Right lobe of liver (tissue), 6 donors: ENCODE data around the gene REM2. TPM values are rescaled to one million over a fixed set of nuclear protein-coding genes. Genes with fewer than 3 reads are reported as not detected.

Experiments used
- ATAC-seq, 4 donors: fragments of 200-7000 bp; cut with Tn5 transposase; one replicate each; pipeline ENCODE4 v1.9.1; 2020; ENCODE audit warnings: mild to moderate bottlenecking in 4 of 4, moderate library complexity in 4 of 4
- DNase-seq, 3 donors: peaks; one replicate each; pipeline ENCODE4 v3.0.0-alpha.2; 2020
- H3K27ac ChIP-seq, 3 donors: fragments of 200-600 bp; one replicate each; pipeline ENCODE4 v1.8.0; 2022
- H3K27me3 ChIP-seq, 2 donors: fragments of 200-600 bp; one replicate each; pipeline ENCODE4 v1.8.0; 2022
- H3K36me3 ChIP-seq, 4 donors: fragments of 200-600 bp; sonication (generic) in 1 of 4; one replicate each; pipeline versions ENCODE4 v1.5.1 to v1.8.0; 2017 to 2022; ENCODE audit warnings: control low read depth in 1 of 4
- H3K4me1 ChIP-seq, 4 donors: fragments of 200-600 bp; sonication (generic) in 1 of 4; one replicate each; pipeline versions ENCODE4 v1.5.1 to v1.8.0; 2017 to 2022; ENCODE audit warnings: control low read depth in 1 of 4
- H3K4me3 ChIP-seq, 3 donors: fragments of 200-600 bp; one replicate each; pipeline ENCODE4 v1.8.0; 2022
- H3K9me3 ChIP-seq, 4 donors: fragments of 200-600 bp; sonication (generic) in 1 of 4; one replicate each; pipeline versions ENCODE4 v1.5.1 to v1.8.0; 2017 to 2022; ENCODE audit warnings: control low read depth in 1 of 4
- POLR2A ChIP-seq: fragments of 450-650 bp; IDR thresholded peaks from one replicate; pipeline ENCODE4 v1.6.1; 2017; ENCODE audit warnings: antibody characterized with exemption, mild to moderate bottlenecking
- WGBS: methylation state at CpG from one replicate; pipeline ENCODE4 v1.1.6; 2018; ENCODE audit warnings: low coverage, low lambda C conversion rate; ENCODE audit not compliant: insufficient coverage; ENCODE audit errors: missing lambda C conversion rate; 5-methylcytosine and 5-hydroxymethylcytosine counted together
- intact Hi-C, 2 donors: fragments of 100-400 bp; cut with DNase I; formaldehyde crosslinking; loops; one replicate each; pipeline versions ENCODE4 v1.11.2 to v1.14.1; 2022
- total RNA-seq, 6 experiments: library from RNA; depleted of rRNA in 2 of 6; stranded (reverse); fragments of >200 nt in 2 of 6; fragmentation: NEBNext Ultra II Directional in 3 of 6; extraction: Animal tissue kit (Norgen Biotek cat#: 25700) in 3 of 6; gene quantifications; one replicate each; pipeline versions ENCODE4 v1.1.0 to v1.2.4, GENCODE V29; 2016 to 2023
- TF ChIP-seq, protein P1 (sequence below), 4 donors: fragments of 200-600 bp in 3 of 4; fragments of 450-650 bp in 1 of 4; IDR thresholded peaks; one replicate each; pipeline versions ENCODE4 v1.5.1 to v1.8.0; 2016 to 2022; ENCODE audit warnings: antibody characterized with exemption in 4 of 4, mild to moderate bottlenecking in 2 of 4
- donor health status: DM: no; HTN: yes; CAD: no.
- donor health status: DM: no; HTN: no; CAD: no.
- donor health status: DM: no; HTN: no; CAD: no.
- donor health status: DM: no; HTN: yes; CAD: no.
- donor health status: DM: no; HTN: yes; CAD: no.

REM2 gene
- total RNA-seq, 6 experiments from 2014 or later, result 0.10 to 0.12 TPM; not detected in 4

DNA sequence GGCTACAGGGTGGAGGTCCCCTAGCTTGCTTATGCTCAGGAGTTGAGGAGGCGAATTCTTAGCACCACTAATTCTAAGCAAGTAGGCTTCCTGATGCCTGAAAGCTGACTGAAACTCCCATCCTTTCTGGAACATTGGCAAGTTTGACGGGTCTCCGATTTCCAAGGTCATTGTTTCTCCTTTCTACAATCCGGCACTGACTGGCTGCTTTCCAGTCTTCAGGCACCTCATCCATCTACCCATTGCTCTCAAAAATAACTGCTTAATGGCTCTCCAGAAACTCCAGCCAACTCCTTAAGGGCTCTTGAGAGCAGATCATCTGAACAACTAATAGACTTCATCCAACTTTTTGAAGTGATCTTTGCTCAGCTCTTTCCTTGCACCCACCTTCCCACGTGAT lies 13.3 kb downstream of the REM2 start:
- no peaks in the 10 kb centered on the region for H3K4me1 ChIP-seq
- ATAC-seq, result no peak
- no peaks in the 10 kb centered on the region for H3K9me3 ChIP-seq
- no peak for DNase-seq
- H3K4me3 ChIP-seq, result no peak overlapping the region
- intact Hi-C loops, result no loop called here
- TF ChIP-seq POLR2A, result no peak
- TF ChIP-seq, protein P1, sequence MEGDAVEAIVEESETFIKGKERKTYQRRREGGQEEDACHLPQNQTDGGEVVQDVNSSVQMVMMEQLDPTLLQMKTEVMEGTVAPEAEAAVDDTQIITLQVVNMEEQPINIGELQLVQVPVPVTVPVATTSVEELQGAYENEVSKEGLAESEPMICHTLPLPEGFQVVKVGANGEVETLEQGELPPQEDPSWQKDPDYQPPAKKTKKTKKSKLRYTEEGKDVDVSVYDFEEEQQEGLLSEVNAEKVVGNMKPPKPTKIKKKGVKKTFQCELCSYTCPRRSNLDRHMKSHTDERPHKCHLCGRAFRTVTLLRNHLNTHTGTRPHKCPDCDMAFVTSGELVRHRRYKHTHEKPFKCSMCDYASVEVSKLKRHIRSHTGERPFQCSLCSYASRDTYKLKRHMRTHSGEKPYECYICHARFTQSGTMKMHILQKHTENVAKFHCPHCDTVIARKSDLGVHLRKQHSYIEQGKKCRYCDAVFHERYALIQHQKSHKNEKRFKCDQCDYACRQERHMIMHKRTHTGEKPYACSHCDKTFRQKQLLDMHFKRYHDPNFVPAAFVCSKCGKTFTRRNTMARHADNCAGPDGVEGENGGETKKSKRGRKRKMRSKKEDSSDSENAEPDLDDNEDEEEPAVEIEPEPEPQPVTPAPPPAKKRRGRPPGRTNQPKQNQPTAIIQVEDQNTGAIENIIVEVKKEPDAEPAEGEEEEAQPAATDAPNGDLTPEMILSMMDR (IDR thresholded peaks at IDR 0.05), result no peak
- no peaks in the 10 kb centered on the region for H3K27me3 ChIP-seq
- peaks cover 0 to 11% (median 5%) of the 10 kb centered on the region in 4 donors for H3K36me3 ChIP-seq
- WGBS, result 74% methylated on average over 5 of the region's 5 CpGs
- no peak overlapping the region for H3K27ac ChIP-seq

DNA sequence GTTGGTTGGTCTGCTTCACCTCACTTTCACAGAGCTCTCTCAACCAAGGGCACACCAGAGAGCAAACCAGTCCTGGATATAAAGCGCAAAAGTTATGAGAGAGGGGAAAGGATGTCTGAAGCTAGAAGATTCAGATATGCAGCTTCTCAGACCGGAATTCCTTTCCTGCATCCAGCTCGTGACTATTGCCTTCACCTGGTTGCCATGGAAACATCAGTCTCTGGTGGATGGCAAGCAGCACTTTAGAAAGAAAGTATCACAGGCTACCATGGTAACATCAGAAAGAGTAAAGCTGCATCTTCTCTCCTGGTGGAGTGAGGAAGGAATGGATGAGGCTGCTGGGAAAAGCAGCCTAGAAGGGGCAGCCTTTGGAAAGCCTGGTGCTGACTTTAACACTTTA lies 13.7 kb downstream of the REM2 start:
- DNase-seq (no peak), ATAC-seq (no peak)
- no peaks in the 10 kb centered on the region for H3K4me1 ChIP-seq
- no peaks in the 10 kb centered on the region for H3K27me3 ChIP-seq
- no peak overlapping the region for H3K27ac ChIP-seq
- no peaks in the 10 kb centered on the region for H3K9me3 ChIP-seq
- H3K36me3 ChIP-seq, result peaks cover 0 to 15% (median 7%) of the 10 kb centered on the region in 4 donors
- no peak overlapping the region for H3K4me3 ChIP-seq
- intact Hi-C loops, result no loop called here
- WGBS, result 66% methylated on average over 2 of the region's 3 CpGs
- TF ChIP-seq, protein P1 (IDR thresholded peaks at IDR 0.05), result no peak
- TF ChIP-seq POLR2A, result no peak

DNA sequence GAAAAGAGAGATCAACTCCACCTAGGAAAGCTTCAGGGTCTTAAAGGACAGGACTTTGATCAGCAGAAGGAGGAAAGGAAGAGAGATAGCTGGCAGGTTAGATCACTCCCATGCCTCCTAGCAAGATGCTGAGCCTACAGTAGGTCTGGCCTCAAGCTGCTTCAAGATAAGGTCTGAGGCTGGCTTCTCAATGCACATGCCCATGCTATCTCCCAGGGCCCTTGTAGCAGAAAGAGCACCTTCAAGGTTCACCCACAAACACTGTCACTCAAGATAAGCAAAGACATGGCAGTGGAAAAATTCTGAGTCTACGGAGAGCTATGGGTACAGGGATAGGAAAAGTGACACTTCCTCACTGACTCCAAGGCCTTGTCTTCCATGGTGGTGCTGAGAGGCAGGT lies 14.3 kb downstream of the REM2 start:
- DNase-seq (no peak), ATAC-seq (no peak)
- Histone ChIP-seq H3K4me1 (peaks cover 0 to 1% (median 0%) of the 10 kb centered on the region in 4 donors), H3K4me3 (no peak overlapping the region), H3K27ac (no peak overlapping the region), H3K9me3 (no peaks in the 10 kb centered on the region), H3K27me3 (no peaks in the 10 kb centered on the region), H3K36me3 (peaks cover 0 to 21% (median 9%) of the 10 kb centered on the region in 4 donors)
- 100% methylated on average over 1 of the region's 1 CpG for WGBS
- intact Hi-C loops, result no loop called here
- TF ChIP-seq POLR2A, result no peak
- TF ChIP-seq, protein P1 (IDR thresholded peaks at IDR 0.05), result no peak

DNA sequence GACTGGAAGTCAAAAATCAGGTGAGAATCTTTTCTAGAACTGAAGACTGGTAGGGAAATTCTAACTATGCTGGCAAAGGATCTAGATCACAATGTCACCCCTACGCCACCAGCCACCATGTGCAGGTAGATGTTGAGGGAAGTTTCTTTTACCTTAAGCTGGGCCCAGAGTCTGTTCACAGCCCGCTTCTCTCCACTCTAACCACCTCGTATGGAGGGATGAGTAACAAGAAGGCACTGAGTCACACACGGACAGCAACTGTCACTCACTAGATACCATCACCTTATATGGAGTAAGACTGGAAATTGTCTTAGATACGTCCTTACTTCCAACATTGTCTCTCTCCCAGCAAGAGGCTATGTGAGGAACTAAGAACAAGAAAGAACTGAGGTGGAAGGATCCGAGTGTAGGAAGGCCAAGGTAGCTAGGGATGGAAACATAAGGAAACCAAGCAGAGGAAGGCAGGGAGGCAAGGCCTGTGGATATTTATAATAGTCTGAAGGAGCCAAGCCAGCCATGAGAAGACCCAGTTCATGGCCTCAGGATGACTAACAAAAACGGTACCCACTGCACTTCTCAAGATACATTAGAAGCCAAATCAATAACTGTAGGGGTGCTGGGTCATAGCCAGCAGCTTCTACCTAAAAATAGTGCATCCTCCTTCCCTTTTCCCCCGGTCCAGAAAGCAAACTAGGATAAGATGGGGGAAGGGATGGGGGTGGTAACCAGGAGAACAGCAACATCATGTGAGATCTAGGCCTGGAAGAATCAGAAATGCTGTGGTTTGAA lies 15.5 kb downstream of the REM2 start:
- TF ChIP-seq, protein P1 (IDR thresholded peaks at IDR 0.05), result no peak
- TF ChIP-seq POLR2A, result no peak
- no peak for DNase-seq

More for the DNA sequence above, 15.5 kb downstream of the REM2 start:
- peaks cover 0 to 22% (median 9%) of the 10 kb centered on the region in 4 donors for H3K36me3 ChIP-seq
- no peak overlapping the region for H3K27ac ChIP-seq
- H3K9me3 ChIP-seq, result no peaks in the 10 kb centered on the region
- ATAC-seq, result no peak
- WGBS, result 65% methylated on average over 7 of the region's 8 CpGs
- H3K4me3 ChIP-seq, result no peak overlapping the region
- peaks cover 0 to 9% (median 4%) of the 10 kb centered on the region in 4 donors for H3K4me1 ChIP-seq
- no peaks in the 10 kb centered on the region for H3K27me3 ChIP-seq
- intact Hi-C loops, result no loop called here
